Activated T-cell treated with anti-CD3 and anti-CD28 coated beads for 1 hour (primary cell): ENCODE measurements around the gene MIGA2.
"Not testable (repeated sequence)": the region's sequence is repeated elsewhere in the genome, so short reads cannot be mapped to it uniquely, and the experiment has no call there.

Experiments used
- DNase-seq: peaks from one replicate; pipeline ENCODE4 v3.0.0-alpha.2; 2020; ENCODE audit warnings: low read depth

The MIGA2 gene

GRCh38 chr9:129036241-129036922 lies at the start of gene MIGA2:
TSS of gene MIGA2 (plus strand) at chr9:129036626. CDS start at chr9:129040595, 3,969 bp downstream.
- DNase-seq = peak; percentile 84

GRCh38 chr9:128986671-128987070 lies 49.8 kb upstream of the MIGA2 start:
- DNase-seq = no peak

GRCh38 chr9:128987805-128988204 lies 48.6 kb upstream of the MIGA2 start:
- no peak for DNase-seq

GRCh38 chr9:128992995-128993394 lies 43.4 kb upstream of the MIGA2 start:
- DNase-seq = no peak

- DNase-seq = no peak
Measured at GRCh38 chr9:128995791-128996190, 40.6 kb upstream of the MIGA2 start.

- DNase-seq = no peak
Measured at GRCh38 chr9:128998462-128998861, 38.0 kb upstream of the MIGA2 start.

GRCh38 chr9:128999581-129000206 lies 36.7 kb upstream of the MIGA2 start:
- DNase-seq = no peak

- DNase-seq = no peak
Measured at GRCh38 chr9:129001504-129002325, 34.7 kb upstream of the MIGA2 start.

- no peak for DNase-seq
Measured at GRCh38 chr9:129002992-129003391, 33.4 kb upstream of the MIGA2 start.

- DNase-seq = not testable (repeated sequence)
Measured at GRCh38 chr9:129004173-129004572, 32.3 kb upstream of the MIGA2 start.

- DNase-seq = no peak
Measured at GRCh38 chr9:129005336-129005997, 31.0 kb upstream of the MIGA2 start.

GRCh38 chr9:129006328-129007034 lies 29.9 kb upstream of the MIGA2 start:
- peak; percentile 18 for DNase-seq

GRCh38 chr9:129007035-129007765 lies 29.2 kb upstream of the MIGA2 start:
- DNase-seq = no peak

GRCh38 chr9:129007766-129008468 lies 28.5 kb upstream of the MIGA2 start:
- no peak for DNase-seq

GRCh38 chr9:129008469-129008965 lies 27.9 kb upstream of the MIGA2 start:
- no peak for DNase-seq

- DNase-seq = no peak
Measured at GRCh38 chr9:129008986-129009583, 27.3 kb upstream of the MIGA2 start.

GRCh38 chr9:129009584-129010141 lies 26.8 kb upstream of the MIGA2 start:
- no peak for DNase-seq

GRCh38 chr9:129010267-129010975 lies 26.0 kb upstream of the MIGA2 start:
- DNase-seq = no peak

GRCh38 chr9:129011170-129011569 lies 25.3 kb upstream of the MIGA2 start:
- no peak for DNase-seq
